Measurements from ENCODE around the gene DEFB125.

GRCh38 chr20:61757-62156, 25.7 kb upstream of the DEFB125 start:
- TF ChIP-seq POLR2A (IDR thresholded peaks at IDR 0.05) (no peak), CTCF (IDR thresholded peaks at IDR 0.05) (no peak)
